Measurements from ENCODE around the gene PHLDA2.

DNA sequence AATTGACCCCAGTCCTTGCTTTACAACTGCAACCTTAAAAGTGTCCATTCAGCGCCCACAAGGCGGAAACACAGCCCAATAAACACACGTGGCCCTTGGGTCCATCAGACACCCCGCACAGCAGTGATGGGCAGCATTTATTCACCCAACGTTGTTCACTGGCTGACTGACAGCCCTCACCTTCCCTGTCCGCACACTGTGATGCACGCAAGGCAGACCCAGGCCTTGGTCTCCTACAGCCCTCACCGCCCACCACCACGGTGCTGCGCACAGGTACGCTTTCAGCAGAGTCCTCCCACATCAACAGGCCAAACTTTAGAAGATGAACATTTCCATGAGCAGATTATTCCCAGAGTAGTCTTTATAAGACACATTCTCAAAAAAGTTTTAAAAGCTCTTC, 20.7 kb upstream of the PHLDA2 start:
- TF ChIP-seq, protein P1, sequence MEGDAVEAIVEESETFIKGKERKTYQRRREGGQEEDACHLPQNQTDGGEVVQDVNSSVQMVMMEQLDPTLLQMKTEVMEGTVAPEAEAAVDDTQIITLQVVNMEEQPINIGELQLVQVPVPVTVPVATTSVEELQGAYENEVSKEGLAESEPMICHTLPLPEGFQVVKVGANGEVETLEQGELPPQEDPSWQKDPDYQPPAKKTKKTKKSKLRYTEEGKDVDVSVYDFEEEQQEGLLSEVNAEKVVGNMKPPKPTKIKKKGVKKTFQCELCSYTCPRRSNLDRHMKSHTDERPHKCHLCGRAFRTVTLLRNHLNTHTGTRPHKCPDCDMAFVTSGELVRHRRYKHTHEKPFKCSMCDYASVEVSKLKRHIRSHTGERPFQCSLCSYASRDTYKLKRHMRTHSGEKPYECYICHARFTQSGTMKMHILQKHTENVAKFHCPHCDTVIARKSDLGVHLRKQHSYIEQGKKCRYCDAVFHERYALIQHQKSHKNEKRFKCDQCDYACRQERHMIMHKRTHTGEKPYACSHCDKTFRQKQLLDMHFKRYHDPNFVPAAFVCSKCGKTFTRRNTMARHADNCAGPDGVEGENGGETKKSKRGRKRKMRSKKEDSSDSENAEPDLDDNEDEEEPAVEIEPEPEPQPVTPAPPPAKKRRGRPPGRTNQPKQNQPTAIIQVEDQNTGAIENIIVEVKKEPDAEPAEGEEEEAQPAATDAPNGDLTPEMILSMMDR (conservative IDR thresholded peaks at IDR 0.05; ENCODE audit: low read length): no peak
- TF ChIP-seq EZH2phosphoT487 (IDR thresholded peaks at IDR 0.05; ENCODE audit: borderline replicate concordance): no peak

All from Loucy (cell line).